IMR-90 (cell line): ENCODE results near the gene AXIN1. TPM values are rescaled to one million over a fixed set of nuclear protein-coding genes. Genes with fewer than 3 reads are reported as not detected.

Source experiments
- ATAC-seq: fragments of 200-7000 bp; cut with Tn5 transposase; 2 replicates; pipeline ENCODE4 v1.9.1; 2020; ENCODE audit warnings: low read depth, mild to moderate bottlenecking, moderate library complexity
- BruUV-seq: library from RNA; stranded (reverse); fragments of 400-500 nt; replicated peaks from 2 replicates; lab custom pipeline; 2021; lab: Mats Ljungman, UMichigan
- CTCF ChIA-PET: fragments of 300-600 bp; formaldehyde crosslinking; extraction: SDS; loops from one replicate; lab custom pipeline; 2021; ENCODE audit warnings: antibody characterized with exemption; lab: Yijun Ruan, JAX
- POLR2A ChIA-PET: fragments of 300-600 bp; sonication (Branson Sonifier 250); formaldehyde crosslinking; loops from one replicate; lab custom pipeline; 2022; ENCODE audit warnings: antibody characterized with exemption; ENCODE audit not compliant: unreplicated experiment; lab: Charles Lee
- DNase-seq: peaks from one replicate; pipeline ENCODE4 v3.0.0; 2013
- H2AFZ ChIP-seq: replicated peaks from 2 replicates; pipeline ENCODE3; 2013; ENCODE audit warnings: low read length, mild to moderate bottlenecking; ENCODE audit not compliant: poor library complexity
- H2AK5ac ChIP-seq: 2 replicates; pipeline ENCODE4 v1.6.1; 2013; ENCODE audit warnings: low read depth, low read length, inconsistent platforms
- H2AK9ac ChIP-seq: replicated peaks from 2 replicates; pipeline ENCODE3; 2013; ENCODE audit warnings: mild to moderate bottlenecking, low read depth, low read length, moderate library complexity; ENCODE audit not compliant: poor library complexity
- H2BK120ac ChIP-seq: 2 replicates; pipeline ENCODE4 v1.6.1; 2013; ENCODE audit warnings: low read depth, low read length, inconsistent platforms
- H2BK15ac ChIP-seq: 3 replicates; pipeline ENCODE4 v1.6.1; 2013; ENCODE audit warnings: low read depth, low read length, inconsistent platforms
- H2BK20ac ChIP-seq: 2 replicates; pipeline ENCODE4 v1.6.1; 2013; ENCODE audit warnings: low read depth, mild to moderate bottlenecking, inconsistent platforms, low read length, moderate library complexity
- H2BK5ac ChIP-seq: 2 replicates; pipeline ENCODE4 v1.6.1; 2013; ENCODE audit warnings: mild to moderate bottlenecking, low read depth, low read length, inconsistent platforms; ENCODE audit not compliant: poor library complexity, severe bottlenecking
- H3K14ac ChIP-seq: replicated peaks from 2 replicates; pipeline ENCODE4 v1.6.1; 2013; ENCODE audit warnings: low read depth, low read length, inconsistent platforms
- H3K18ac ChIP-seq: 2 replicates; pipeline ENCODE4 v1.6.1; 2013; ENCODE audit warnings: low read depth, low read length, control low read depth
- H3K23ac ChIP-seq: 2 replicates; pipeline ENCODE4 v1.6.1; 2013; ENCODE audit warnings: low read depth, low read length, inconsistent platforms
- H3K27ac ChIP-seq: 2 replicates; pipeline ENCODE4 v1.5.1; 2013; ENCODE audit warnings: mild to moderate bottlenecking, control low read depth, low read length; ENCODE audit not compliant: insufficient read depth
- H3K27me3 ChIP-seq: 2 replicates; pipeline ENCODE4 v1.6.1; 2013; ENCODE audit warnings: low read length; ENCODE audit not compliant: control insufficient read depth, insufficient read depth
- H3K36me3 ChIP-seq: 2 replicates; pipeline ENCODE4 v1.6.1; 2013; ENCODE audit warnings: low read length, mixed read lengths; ENCODE audit not compliant: control insufficient read depth, insufficient read depth
- H3K4ac ChIP-seq: 2 replicates; pipeline ENCODE4 v1.6.1; 2013; ENCODE audit warnings: low read depth, low read length, inconsistent platforms
- H3K4me1 ChIP-seq: 2 replicates; pipeline ENCODE4 v1.6.1; 2013; ENCODE audit warnings: low read length, mixed read lengths; ENCODE audit not compliant: control insufficient read depth, insufficient read depth
- H3K4me2 ChIP-seq: 2 replicates; pipeline ENCODE4 v1.6.1; 2013; ENCODE audit warnings: low read depth, mild to moderate bottlenecking, control low read depth, low read length, moderate library complexity
- H3K4me3 ChIP-seq: 2 replicates; pipeline ENCODE4 v1.5.1; 2013; ENCODE audit warnings: low read depth, mild to moderate bottlenecking, control low read depth, low read length, moderate library complexity; ENCODE audit not compliant: insufficient read depth
- H3K56ac ChIP-seq: 2 replicates; pipeline ENCODE4 v1.6.1; 2013; ENCODE audit warnings: low read length, inconsistent platforms; ENCODE audit not compliant: insufficient read depth; ENCODE audit errors: extremely low read depth
- H3K79me1 ChIP-seq, 2 experiments: 2 replicates each; pipeline ENCODE4 v1.6.1; 2013; ENCODE audit warnings: low read length in 2 of 2, inconsistent platforms in 1 of 2, low read depth in 1 of 2
- H3K9ac ChIP-seq: 2 replicates; pipeline ENCODE4 v1.6.1; 2013; ENCODE audit warnings: low read depth, low read length, control low read depth
- H3K9me1 ChIP-seq: 2 replicates; pipeline ENCODE4 v1.6.1; 2013; ENCODE audit warnings: low read length, inconsistent platforms; ENCODE audit not compliant: insufficient read depth
- H3K9me3 ChIP-seq: 2 replicates; pipeline ENCODE4 v1.6.1; 2013; ENCODE audit warnings: low read length; ENCODE audit not compliant: control insufficient read depth, insufficient read depth
- H4K20me1 ChIP-seq: 2 replicates; pipeline ENCODE4 v1.6.1; 2013; ENCODE audit warnings: low read length, inconsistent platforms; ENCODE audit not compliant: insufficient read depth
- H4K5ac ChIP-seq: 2 replicates; pipeline ENCODE4 v1.6.1; 2013; ENCODE audit warnings: mild to moderate bottlenecking, low read depth, low read length, control low read depth
- H4K8ac ChIP-seq, 2 experiments: 2 replicates each; pipeline ENCODE4 v1.6.1; 2013; ENCODE audit warnings: low read depth in 2 of 2, low read length in 2 of 2, control low read depth in 1 of 2, inconsistent platforms in 1 of 2
- H4K91ac ChIP-seq: 2 replicates; pipeline ENCODE4 v1.6.1; 2013; ENCODE audit warnings: low read depth, low read length, inconsistent platforms; ENCODE audit not compliant: insufficient read depth
- BHLHE40 ChIP-seq: fragments of 150-350 bp; IDR thresholded peaks from 2 replicates; pipeline ENCODE4 v1.6.1; 2016; ENCODE audit warnings: mild to moderate bottlenecking, low read depth, low read length
- CTCF ChIP-seq: conservative IDR thresholded peaks from 2 replicates; pipeline ENCODE4 v1.5.1; 2012; ENCODE audit warnings: mild to moderate bottlenecking, low read depth, low read length, improper control_type of control experiment
- ELK1 ChIP-seq: fragments of 150-350 bp; IDR thresholded peaks from 2 replicates; pipeline ENCODE4 v1.6.1; 2016; ENCODE audit warnings: low read depth, mild to moderate bottlenecking, low read length, moderate library complexity, borderline replicate concordance
- MAZ ChIP-seq: IDR thresholded peaks from 2 replicates; pipeline ENCODE4 v1.6.1; 2012; ENCODE audit warnings: low read depth, mild to moderate bottlenecking, low read length, improper control_type of control experiment, moderate library complexity, borderline replicate concordance
- MXI1 ChIP-seq: IDR thresholded peaks from 2 replicates; pipeline ENCODE4 v1.6.1; 2012; ENCODE audit warnings: low read depth, mild to moderate bottlenecking, low read length, moderate library complexity, borderline replicate concordance
- NFE2L2 ChIP-seq: fragments of 150-350 bp; IDR thresholded peaks from 2 replicates; pipeline ENCODE4 v1.6.1; 2016; ENCODE audit warnings: low read depth, mild to moderate bottlenecking, low read length
- POLR2A ChIP-seq: IDR thresholded peaks from 2 replicates; pipeline ENCODE4 v1.6.1; 2012; ENCODE audit warnings: mild to moderate bottlenecking, low read depth, low read length
- RAD21 ChIP-seq: IDR thresholded peaks from 2 replicates; pipeline ENCODE4 v1.6.1; 2012; ENCODE audit warnings: low read length, improper control_type of control experiment
- RCOR1 ChIP-seq: IDR thresholded peaks from 2 replicates; pipeline ENCODE4 v1.6.1; 2012; ENCODE audit warnings: mild to moderate bottlenecking, low read length, improper control_type of control experiment; ENCODE audit not compliant: insufficient replicate concordance
- RFX5 ChIP-seq: IDR thresholded peaks from 2 replicates; pipeline ENCODE4 v1.8.0; 2012; ENCODE audit warnings: low read depth, mild to moderate bottlenecking, low read length, moderate library complexity
- SMC3 ChIP-seq: fragments of 150-350 bp; IDR thresholded peaks from 2 replicates; pipeline ENCODE4 v1.6.1; 2016; ENCODE audit warnings: low read depth, mild to moderate bottlenecking, antibody characterized with exemption, low read length, moderate library complexity
- USF2 ChIP-seq: fragments of 150-350 bp; IDR thresholded peaks from 2 replicates; pipeline ENCODE4 v1.6.1; 2017; ENCODE audit warnings: mild to moderate bottlenecking, antibody characterized with exemption, low read length, low read depth
- WGBS, 2 experiments: methylation state at CpG; one replicate each; pipeline versions ENCODE4 v1.1.5 to v1.1.7; 2013; ENCODE audit warnings: missing lambda C conversion rate in 2 of 2; ENCODE audit not compliant: insufficient read length in 1 of 2; ENCODE audit errors: extremely low coverage in 2 of 2; 5-methylcytosine and 5-hydroxymethylcytosine counted together
- dilution Hi-C: fragments of 300-500 bp; cut with HindIII; formaldehyde crosslinking; loops from one replicate; pipeline ENCODE4 v1.14.3; 2018; ENCODE audit warnings: low sequenced_read_pairs; ENCODE audit not compliant: unreplicated experiment
- in situ Hi-C: fragments of 300-500 bp; cut with MboI; formaldehyde crosslinking; loops from 3 replicates; pipeline ENCODE4 v1.14.3; 2019; ENCODE audit warnings: low sequenced_read_pairs, inconsistent platforms, mixed read lengths
- intact Hi-C: fragments of 100-400 bp; cut with micrococcal nuclease; formaldehyde crosslinking; loops from 2 replicates; pipeline ENCODE4 v1.10.0; 2022
- polyA plus RNA-seq, 3 experiments: library from polyadenylated mRNA; depleted of rRNA; stranded (reverse); fragments of >200 nt; gene quantifications; 2 replicates each; pipeline ENCODE4 v1.2.3, GENCODE V29; 2012; ENCODE audit warnings: low replicate concordance in 1 of 3
- total RNA-seq: library from RNA; depleted of rRNA; stranded (reverse); fragments of >200 nt; gene quantifications from 2 replicates; pipeline ENCODE4 v1.2.3, GENCODE V29; 2012

AXIN1 gene
- total and polyA plus RNA-seq, 2 of the 4 experiments (the other 2 are of a cell fraction) = 10.9 to 14.2 TPM

- no peak overlapping the region for H2AFZ ChIP-seq
Observed at GRCh38 chr16:375927-376816, 23.6 kb upstream of the AXIN1 start.

More at GRCh38 chr16:375927-376816, 23.6 kb upstream of the AXIN1 start:
- Histone ChIP-seq H3K4me3 (no peak overlapping the region), H4K20me1 (peaks cover 16% of the 10 kb centered on the region), H3K4me1 (no peaks in the 10 kb centered on the region; the same call in 1 of the 2 replicates), H2BK15ac (no peak overlapping the region), H3K14ac (no peak overlapping the region), H3K4me2 (no peak overlapping the region), H2AK5ac (no peak overlapping the region), H3K27me3 (no peaks in the 10 kb centered on the region), H3K79me1 (peaks cover 13 to 29% of the 10 kb centered on the region in 2 experiments; a peak in 3 of 4 replicates), H3K9me3 (no peaks in the 10 kb centered on the region), H4K5ac (no peak overlapping the region), H3K18ac (no peak overlapping the region), H3K56ac (no peak overlapping the region), H3K4ac (no peak overlapping the region), H3K27ac (no peak overlapping the region), H2AK9ac (no peak overlapping the region), H3K36me3 (peaks cover 56% of the 10 kb centered on the region), H3K23ac (no peak overlapping the region), H4K91ac (no peak overlapping the region), H3K9ac (no peak overlapping the region), H2BK20ac (no peak overlapping the region), H2BK120ac (no peak overlapping the region), H4K8ac (no peak overlapping the region), H3K9me1 (no peaks in the 10 kb centered on the region), H2BK5ac (no peak overlapping the region)
- intact Hi-C loops = no loop called here
- ChIA-PET CTCF (no interaction called here), POLR2A (no interaction called here)
- BruUV-seq = TSS peak; percentile 68
- in situ Hi-C loops = no loop called here
- WGBS, 2 experiments = 96% methylated on average over 33 of the region's 44 CpGs; no CpG with 5 or more reads in 1 of the 2 experiments
- dilution Hi-C loops = no loop called here
- ATAC-seq (no peak), DNase-seq (no peak)
- TF ChIP-seq POLR2A = no peak
- TF ChIP-seq BHLHE40 = no peak
- TF ChIP-seq CTCF = no peak
- no peak for TF ChIP-seq ELK1
- no peak for TF ChIP-seq MXI1
- no peak for TF ChIP-seq RAD21
- no peak for TF ChIP-seq RCOR1
- no peak for TF ChIP-seq USF2
- no peak for TF ChIP-seq NFE2L2
- no peak for TF ChIP-seq MAZ
- no peak for TF ChIP-seq SMC3
- TF ChIP-seq RFX5 = no peak
